Stimulated activated naive B cell treated with anti-CD40 and anti-IgM and Interleukin-4, amounts not matched to agents 10 μg/mL and 1 μg/mL and 100 μg/mL, for 72 hours (primary cell): Measurements from ENCODE around the gene ARHGAP28.

ENCODE experiments used
- ATAC-seq, 2 donors: fragments of 150-1000 bp; cut with Tn5 transposase; replicated peaks; 2 replicates each; pipeline ENCODE4 v1.10.0; 2021; ENCODE audit warnings: moderate library complexity in 1 of 2
- DNase-seq: peaks from one replicate; pipeline ENCODE4 v3.0.0; 2021
- H3K27ac Mint-ChIP-seq: one replicate; pipeline ENCODE4 v1.8.0; 2022; ENCODE audit warnings: mild to moderate bottlenecking, mixed read lengths
- H3K27me3 Mint-ChIP-seq, 2 donors: one replicate each; pipeline ENCODE4 v1.8.0; 2022; ENCODE audit warnings: mixed read lengths in 2 of 2
- H3K36me3 Mint-ChIP-seq, 2 donors: one replicate each; pipeline ENCODE4 v1.8.0; 2022; ENCODE audit warnings: mixed read lengths in 2 of 2, mild to moderate bottlenecking in 1 of 2
- H3K4me1 Mint-ChIP-seq, 2 donors: one replicate each; pipeline ENCODE4 v1.8.0; 2022; ENCODE audit warnings: mixed read lengths in 2 of 2, mild to moderate bottlenecking in 1 of 2
- H3K4me3 Mint-ChIP-seq, 2 donors: one replicate each; pipeline ENCODE4 v1.8.0; 2022; ENCODE audit warnings: mild to moderate bottlenecking in 2 of 2, mixed read lengths in 2 of 2, moderate library complexity in 1 of 2
- H3K9me3 Mint-ChIP-seq, 2 donors: one replicate each; pipeline ENCODE4 v1.8.0; 2022; ENCODE audit warnings: mixed read lengths in 2 of 2, mild to moderate bottlenecking in 1 of 2

Gene ARHGAP28

GRCh38 chr18:6775702-6776101 is 46.2 kb downstream of the ARHGAP28 start:
- peaks cover 3% of the 10 kb centered on the region in 2 donors for H3K9me3 Mint-ChIP-seq
- DNase-seq (no peak), ATAC-seq (no peak)
- H3K4me1 Mint-ChIP-seq: no peaks in the 10 kb centered on the region
- no peak overlapping the region for H3K4me3 Mint-ChIP-seq
- H3K27me3 Mint-ChIP-seq: no peaks in the 10 kb centered on the region
- no peaks in the 10 kb centered on the region for H3K36me3 Mint-ChIP-seq
- no peak overlapping the region for H3K27ac Mint-ChIP-seq

GRCh38 chr18:6776188-6776587 is 46.7 kb downstream of the ARHGAP28 start:
- no peaks in the 10 kb centered on the region for H3K36me3 Mint-ChIP-seq
- no peak for DNase-seq
- H3K27ac Mint-ChIP-seq: no peak overlapping the region
- H3K9me3 Mint-ChIP-seq: peaks cover 3% of the 10 kb centered on the region in 2 donors
- no peak for ATAC-seq
- no peaks in the 10 kb centered on the region for H3K4me1 Mint-ChIP-seq
- no peaks in the 10 kb centered on the region for H3K27me3 Mint-ChIP-seq
- no peak overlapping the region for H3K4me3 Mint-ChIP-seq

GRCh38 chr18:6777509-6777908 is 48.0 kb downstream of the ARHGAP28 start:
- no peaks in the 10 kb centered on the region for H3K36me3 Mint-ChIP-seq
- no peak for DNase-seq
- no peak overlapping the region for H3K27ac Mint-ChIP-seq

GRCh38 chr18:6778459-6779247 is 49.1 kb downstream of the ARHGAP28 start:
- H3K4me1 Mint-ChIP-seq: no peaks in the 10 kb centered on the region
- H3K9me3 Mint-ChIP-seq: peaks cover 3 to 4% of the 10 kb centered on the region in 2 donors
- no peaks in the 10 kb centered on the region for H3K27me3 Mint-ChIP-seq
- ATAC-seq (no peak), DNase-seq (no peak)
- H3K36me3 Mint-ChIP-seq: no peaks in the 10 kb centered on the region
- no peak overlapping the region for H3K4me3 Mint-ChIP-seq
- no peak overlapping the region for H3K27ac Mint-ChIP-seq

More at GRCh38 chr18:6777509-6777908, 48.0 kb downstream of the ARHGAP28 start:
- Mint-ChIP-seq H3K4me3 (no peak overlapping the region), H3K27me3 (no peaks in the 10 kb centered on the region), H3K9me3 (peaks cover 3% of the 10 kb centered on the region in 2 donors), H3K4me1 (no peaks in the 10 kb centered on the region)
- no peak for ATAC-seq

GRCh38 chr18:6781142-6781714 is 51.7 kb downstream of the ARHGAP28 start:
- no peaks in the 10 kb centered on the region for H3K4me1 Mint-ChIP-seq
- H3K4me3 Mint-ChIP-seq: no peak overlapping the region
- H3K27ac Mint-ChIP-seq: no peak overlapping the region
- peak in 1 of 2 donors; percentile 16 for ATAC-seq
- no peak for DNase-seq
- H3K36me3 Mint-ChIP-seq: no peaks in the 10 kb centered on the region
- H3K9me3 Mint-ChIP-seq: peaks cover 3 to 6% of the 10 kb centered on the region in 2 donors
- H3K27me3 Mint-ChIP-seq: no peaks in the 10 kb centered on the region

GRCh38 chr18:6781796-6782195 is 52.3 kb downstream of the ARHGAP28 start:
- peaks cover 3 to 6% of the 10 kb centered on the region in 2 donors for H3K9me3 Mint-ChIP-seq
- H3K27ac Mint-ChIP-seq: no peak overlapping the region
- DNase-seq: no peak
- no peaks in the 10 kb centered on the region for H3K36me3 Mint-ChIP-seq
- no peak for ATAC-seq
- no peaks in the 10 kb centered on the region for H3K4me1 Mint-ChIP-seq
- no peak overlapping the region for H3K4me3 Mint-ChIP-seq
- no peaks in the 10 kb centered on the region for H3K27me3 Mint-ChIP-seq

- no peak overlapping the region for H3K4me3 Mint-ChIP-seq
- no peaks in the 10 kb centered on the region for H3K27me3 Mint-ChIP-seq
- DNase-seq (no peak), ATAC-seq (no peak)
- H3K36me3 Mint-ChIP-seq: no peaks in the 10 kb centered on the region
- no peak overlapping the region for H3K27ac Mint-ChIP-seq
- peaks cover 0 to 5% of the 10 kb centered on the region in 2 donors for H3K9me3 Mint-ChIP-seq
- H3K4me1 Mint-ChIP-seq: no peaks in the 10 kb centered on the region
Measured at GRCh38 chr18:6782861-6783260, 53.3 kb downstream of the ARHGAP28 start.

GRCh38 chr18:6784046-6784445 is 54.5 kb downstream of the ARHGAP28 start:
- ATAC-seq (no peak), DNase-seq (no peak)
- Mint-ChIP-seq H3K36me3 (no peaks in the 10 kb centered on the region), H3K27ac (no peak overlapping the region), H3K4me3 (no peak overlapping the region), H3K27me3 (no peaks in the 10 kb centered on the region), H3K9me3 (peaks cover 0 to 6% of the 10 kb centered on the region in 2 donors), H3K4me1 (no peaks in the 10 kb centered on the region)

- Mint-ChIP-seq H3K4me3 (no peak overlapping the region), H3K27ac (no peak overlapping the region), H3K4me1 (no peaks in the 10 kb centered on the region), H3K9me3 (peaks cover 0 to 6% of the 10 kb centered on the region in 2 donors), H3K36me3 (no peaks in the 10 kb centered on the region), H3K27me3 (no peaks in the 10 kb centered on the region)
- ATAC-seq: no peak
- DNase-seq: no peak
Measured at GRCh38 chr18:6785001-6785400, 55.5 kb downstream of the ARHGAP28 start.

- no peaks in the 10 kb centered on the region for H3K36me3 Mint-ChIP-seq
- ATAC-seq: no peak
- H3K4me3 Mint-ChIP-seq: no peak overlapping the region
- DNase-seq: no peak
- H3K9me3 Mint-ChIP-seq: peaks cover 0 to 6% of the 10 kb centered on the region in 2 donors
- H3K4me1 Mint-ChIP-seq: no peaks in the 10 kb centered on the region
- H3K27ac Mint-ChIP-seq: no peak overlapping the region
- H3K27me3 Mint-ChIP-seq: no peaks in the 10 kb centered on the region
Measured at GRCh38 chr18:6785411-6785810, 55.9 kb downstream of the ARHGAP28 start.

- Mint-ChIP-seq H3K27me3 (no peaks in the 10 kb centered on the region), H3K36me3 (no peaks in the 10 kb centered on the region), H3K9me3 (peaks cover 0 to 2% of the 10 kb centered on the region in 2 donors), H3K27ac (no peak overlapping the region), H3K4me3 (no peak overlapping the region), H3K4me1 (no peaks in the 10 kb centered on the region)
- no peak for ATAC-seq
- DNase-seq: no peak
Measured at GRCh38 chr18:6792391-6792790, 62.9 kb downstream of the ARHGAP28 start.

GRCh38 chr18:6793455-6793854 is 63.9 kb downstream of the ARHGAP28 start:
- H3K27ac Mint-ChIP-seq: no peak overlapping the region
- DNase-seq: no peak
- no peaks in the 10 kb centered on the region for H3K36me3 Mint-ChIP-seq
- no peak overlapping the region for H3K4me3 Mint-ChIP-seq
- ATAC-seq: no peak
- no peaks in the 10 kb centered on the region for H3K9me3 Mint-ChIP-seq
- H3K27me3 Mint-ChIP-seq: no peaks in the 10 kb centered on the region
- no peaks in the 10 kb centered on the region for H3K4me1 Mint-ChIP-seq

- H3K27me3 Mint-ChIP-seq: no peaks in the 10 kb centered on the region
- no peaks in the 10 kb centered on the region for H3K4me1 Mint-ChIP-seq
- DNase-seq: no peak
- no peak overlapping the region for H3K27ac Mint-ChIP-seq
- no peak for ATAC-seq
- H3K36me3 Mint-ChIP-seq: no peaks in the 10 kb centered on the region
- H3K9me3 Mint-ChIP-seq: no peaks in the 10 kb centered on the region
- H3K4me3 Mint-ChIP-seq: no peak overlapping the region
Measured at GRCh38 chr18:6793986-6794385, 64.5 kb downstream of the ARHGAP28 start.

- Mint-ChIP-seq H3K9me3 (peaks cover under 1 to 4% of the 10 kb centered on the region in 2 donors), H3K4me1 (no peaks in the 10 kb centered on the region), H3K27me3 (no peaks in the 10 kb centered on the region), H3K4me3 (no peak overlapping the region), H3K27ac (no peak overlapping the region), H3K36me3 (no peaks in the 10 kb centered on the region)
- DNase-seq (no peak), ATAC-seq (no peak)
Measured at GRCh38 chr18:6795307-6795706, 65.8 kb downstream of the ARHGAP28 start.

- peaks cover 6 to 7% of the 10 kb centered on the region in 2 donors for H3K9me3 Mint-ChIP-seq
- H3K27ac Mint-ChIP-seq: no peak overlapping the region
- DNase-seq: no peak
- H3K27me3 Mint-ChIP-seq: no peaks in the 10 kb centered on the region
- no peak overlapping the region for H3K4me3 Mint-ChIP-seq
- ATAC-seq: no peak
- no peaks in the 10 kb centered on the region for H3K4me1 Mint-ChIP-seq
- H3K36me3 Mint-ChIP-seq: no peaks in the 10 kb centered on the region
Measured at GRCh38 chr18:6796511-6796910, 67.0 kb downstream of the ARHGAP28 start.
